Measurements from ENCODE around the gene AHDC1.
A peak's percentile ranks its signal among the peaks of the same experiment; 100 is the strongest.

AHDC1 gene

DNA sequence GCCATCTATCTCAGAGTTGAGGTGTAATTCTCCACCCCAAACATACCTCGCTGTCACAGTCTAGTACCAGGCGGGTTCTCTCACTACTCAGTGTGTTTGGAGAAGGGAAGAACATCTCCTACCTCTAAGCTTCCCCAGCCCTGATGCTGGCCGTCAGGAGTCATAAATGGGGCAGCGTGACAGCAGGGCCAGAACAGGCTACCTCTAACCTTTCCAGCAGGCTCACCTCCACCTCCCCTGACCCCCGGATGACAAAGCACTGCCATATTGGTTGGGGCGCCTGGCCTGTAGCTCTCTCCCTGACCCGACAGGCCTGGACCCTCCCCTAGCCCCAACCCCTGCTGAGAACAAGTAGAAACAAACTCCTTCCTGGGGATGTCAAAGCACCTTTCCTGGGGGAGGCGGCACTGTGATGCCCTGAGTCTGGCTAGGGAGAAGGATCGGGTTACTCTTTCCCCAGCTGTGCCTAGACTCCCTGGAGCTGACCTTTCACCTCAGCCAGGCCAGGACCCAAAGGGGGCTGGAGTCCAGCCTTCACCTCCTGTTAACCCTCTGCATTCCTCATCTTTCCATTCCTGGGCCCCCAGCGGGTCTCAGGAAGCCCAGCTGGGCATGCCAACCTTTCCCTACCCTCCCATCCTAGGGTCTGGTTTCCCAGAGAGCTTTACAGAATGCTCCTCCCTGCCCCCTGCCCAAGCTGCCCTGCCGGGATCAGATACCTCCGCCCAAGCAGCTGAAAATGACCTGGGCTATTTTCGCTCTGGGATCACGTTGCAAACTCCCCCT, 34.2 kb downstream of the AHDC1 start (continued):
- TF ChIP-seq TCF7L2 (IDR thresholded peaks at IDR 0.05; ENCODE audit: borderline replicate concordance, low read depth, low read length) (no peak), SETDB1 (IDR thresholded peaks at IDR 0.05; ENCODE audit: insufficient read length, low read length) (no peak), ZNF16 (tag by site-specific recombination; IDR thresholded peaks at IDR 0.05; ENCODE audit: low read depth) (no peak), ZNF184 (tag by site-specific recombination; IDR thresholded peaks at IDR 0.05) (no peak), ZFP69B (tag by site-specific recombination; IDR thresholded peaks at IDR 0.05) (no peak), ZNF521 (tag by site-specific recombination; IDR thresholded peaks at IDR 0.05) (no peak), BCL11A (tag by site-specific recombination; IDR thresholded peaks at IDR 0.05; ENCODE audit: low read depth) (peak; percentile 81), PRDM10 (tag by site-specific recombination; IDR thresholded peaks at IDR 0.05) (no peak), SCRT2 (tag by site-specific recombination; IDR thresholded peaks at IDR 0.05) (no peak), ZBTB1 (tag by site-specific recombination; IDR thresholded peaks at IDR 0.05) (no peak), YY2 (tag by site-specific recombination; IDR thresholded peaks at IDR 0.05) (no peak), TRIM28 (IDR thresholded peaks at IDR 0.05; ENCODE audit: borderline replicate concordance, low read length) (no peak), ZIC2 (tag by site-specific recombination; IDR thresholded peaks at IDR 0.05) (peak; percentile 92), ZNF19 (tag by site-specific recombination; IDR thresholded peaks at IDR 0.05; ENCODE audit: low read depth) (no peak), ZNF639 (tag by site-specific recombination; IDR thresholded peaks at IDR 0.05) (no peak), ZNF302 (tag by site-specific recombination; IDR thresholded peaks at IDR 0.05; ENCODE audit: low read depth) (no peak), ZNF792 (tag by site-specific recombination; IDR thresholded peaks at IDR 0.05) (no peak), ZNF600 (tag by site-specific recombination; IDR thresholded peaks at IDR 0.05) (peak; percentile 89), ZNF555 (tag by site-specific recombination; conservative IDR thresholded peaks at IDR 0.05) (no peak), ZNF560 (tag by site-specific recombination; IDR thresholded peaks at IDR 0.05; ENCODE audit: borderline replicate concordance) (no peak)
- TF ChIP-seq, protein P1, sequence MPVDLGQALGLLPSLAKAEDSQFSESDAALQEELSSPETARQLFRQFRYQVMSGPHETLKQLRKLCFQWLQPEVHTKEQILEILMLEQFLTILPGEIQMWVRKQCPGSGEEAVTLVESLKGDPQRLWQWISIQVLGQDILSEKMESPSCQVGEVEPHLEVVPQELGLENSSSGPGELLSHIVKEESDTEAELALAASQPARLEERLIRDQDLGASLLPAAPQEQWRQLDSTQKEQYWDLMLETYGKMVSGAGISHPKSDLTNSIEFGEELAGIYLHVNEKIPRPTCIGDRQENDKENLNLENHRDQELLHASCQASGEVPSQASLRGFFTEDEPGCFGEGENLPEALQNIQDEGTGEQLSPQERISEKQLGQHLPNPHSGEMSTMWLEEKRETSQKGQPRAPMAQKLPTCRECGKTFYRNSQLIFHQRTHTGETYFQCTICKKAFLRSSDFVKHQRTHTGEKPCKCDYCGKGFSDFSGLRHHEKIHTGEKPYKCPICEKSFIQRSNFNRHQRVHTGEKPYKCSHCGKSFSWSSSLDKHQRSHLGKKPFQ (tag by site-specific recombination; IDR thresholded peaks at IDR 0.05), result no peak
- TF ChIP-seq, protein P2, sequence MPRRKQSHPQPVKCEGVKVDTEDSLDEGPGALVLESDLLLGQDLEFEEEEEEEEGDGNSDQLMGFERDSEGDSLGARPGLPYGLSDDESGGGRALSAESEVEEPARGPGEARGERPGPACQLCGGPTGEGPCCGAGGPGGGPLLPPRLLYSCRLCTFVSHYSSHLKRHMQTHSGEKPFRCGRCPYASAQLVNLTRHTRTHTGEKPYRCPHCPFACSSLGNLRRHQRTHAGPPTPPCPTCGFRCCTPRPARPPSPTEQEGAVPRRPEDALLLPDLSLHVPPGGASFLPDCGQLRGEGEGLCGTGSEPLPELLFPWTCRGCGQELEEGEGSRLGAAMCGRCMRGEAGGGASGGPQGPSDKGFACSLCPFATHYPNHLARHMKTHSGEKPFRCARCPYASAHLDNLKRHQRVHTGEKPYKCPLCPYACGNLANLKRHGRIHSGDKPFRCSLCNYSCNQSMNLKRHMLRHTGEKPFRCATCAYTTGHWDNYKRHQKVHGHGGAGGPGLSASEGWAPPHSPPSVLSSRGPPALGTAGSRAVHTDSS (tag by site-specific recombination; IDR thresholded peaks at IDR 0.05), result no peak
